ENCODE results near the gene PRTFDC1.

Gene PRTFDC1

GRCh38 chr10:24882047-24882698 lies 70.2 kb downstream of the PRTFDC1 start:
- no peak for DNase-seq (ENCODE audit: insufficient read length, low spot score)
- no peak for FAIRE-seq

- FAIRE-seq (no peak), DNase-seq (ENCODE audit: insufficient read length, low spot score) (no peak)
Observed at GRCh38 chr10:24879861-24880260, 72.5 kb downstream of the PRTFDC1 start.

- peak; percentile 69 for FAIRE-seq
- no peak for DNase-seq (ENCODE audit: insufficient read length, low spot score)
Observed at GRCh38 chr10:24874133-24874532, 78.3 kb downstream of the PRTFDC1 start.

- DNase-seq (ENCODE audit: insufficient read length, low spot score) (peak; percentile 73), FAIRE-seq (peak; percentile 96)
Observed at GRCh38 chr10:24873281-24873683, 79.1 kb downstream of the PRTFDC1 start.

GRCh38 chr10:24872790-24873182 lies 79.6 kb downstream of the PRTFDC1 start:
- DNase-seq (ENCODE audit: insufficient read length, low spot score) (no peak), FAIRE-seq (no peak)

- DNase-seq (ENCODE audit: insufficient read length, low spot score) = no peak
- no peak for FAIRE-seq
Observed at GRCh38 chr10:24872049-24872789, 80.2 kb downstream of the PRTFDC1 start.

- DNase-seq (ENCODE audit: insufficient read length, low spot score) (no peak), FAIRE-seq (no peak)
Observed at GRCh38 chr10:24871011-24871935, 81.1 kb downstream of the PRTFDC1 start.

GRCh38 chr10:24869354-24870015 lies 82.9 kb downstream of the PRTFDC1 start:
- FAIRE-seq = no peak
- no peak for DNase-seq (ENCODE audit: insufficient read length, low spot score)

- DNase-seq (ENCODE audit: insufficient read length, low spot score) = no peak
- no peak for FAIRE-seq
Observed at GRCh38 chr10:24866604-24867583, 85.5 kb downstream of the PRTFDC1 start.

GRCh38 chr10:24865783-24866182 lies 86.6 kb downstream of the PRTFDC1 start:
- FAIRE-seq = no peak
- DNase-seq (ENCODE audit: insufficient read length, low spot score) = no peak

GRCh38 chr10:24862589-24862988 lies 89.8 kb downstream of the PRTFDC1 start:
- no peak for FAIRE-seq
- DNase-seq (ENCODE audit: insufficient read length, low spot score) = no peak

- DNase-seq (ENCODE audit: insufficient read length, low spot score) (peak; percentile 45), FAIRE-seq (peak; percentile 63)
Observed at GRCh38 chr10:24858288-24859270, 93.8 kb downstream of the PRTFDC1 start.

- FAIRE-seq = peak; percentile 82
- no peak for DNase-seq (ENCODE audit: insufficient read length, low spot score)
Observed at GRCh38 chr10:24857031-24857725, 95.2 kb downstream of the PRTFDC1 start.

GRCh38 chr10:24854256-24854655 lies 98.2 kb downstream of the PRTFDC1 start:
- FAIRE-seq (no peak), DNase-seq (ENCODE audit: insufficient read length, low spot score) (no peak)

GRCh38 chr10:24853661-24854060 lies 98.7 kb downstream of the PRTFDC1 start:
- DNase-seq (ENCODE audit: insufficient read length, low spot score) = no peak
- peak; percentile 4 for FAIRE-seq

GRCh38 chr10:24851629-24852028 lies 100.8 kb downstream of the PRTFDC1 start:
- FAIRE-seq (no peak), DNase-seq (ENCODE audit: insufficient read length, low spot score) (no peak)

- FAIRE-seq (peak; percentile 67), DNase-seq (ENCODE audit: insufficient read length, low spot score) (no peak)
Observed at GRCh38 chr10:24850727-24851296, 101.6 kb downstream of the PRTFDC1 start.

All from HTR-8/SVneo (cell line).